H1 (cell line): ENCODE data around the gene MROH8. TPM values are rescaled to one million over a fixed set of nuclear protein-coding genes. Genes with fewer than 3 reads are reported as not detected.

Experiments
- CTCF ChIA-PET: fragments of 300-600 bp; sonication (Branson Sonifier 250); formaldehyde crosslinking; loops from one replicate; lab custom pipeline; 2021; ENCODE audit not compliant: partially characterized antibody; lab: Charles Lee
- POLR2A ChIA-PET: fragments of 300-600 bp; sonication (Branson Sonifier 250); formaldehyde crosslinking; loops from one replicate; lab custom pipeline; 2021; ENCODE audit warnings: inconsistent platforms; ENCODE audit not compliant: partially characterized antibody; lab: Charles Lee
- DNase-seq, 2 experiments: peaks; one replicate each; pipeline versions ENCODE4 v3.0.0 to v3.0.0-alpha.2; 2010 to 2022; ENCODE audit warnings: low spot score in 2 of 2, low read depth in 1 of 2, mixed read lengths in 1 of 2
- FAIRE-seq: peaks from 2 replicates; lab custom pipeline; 2011; peaks lifted over from hg19 to GRCh38; lab: Jason Lieb, UNC
- H2AFZ ChIP-seq: 2 replicates; pipeline ENCODE4 v1.8.1; 2012; ENCODE audit warnings: low read length, inconsistent platforms
- H2AK5ac ChIP-seq: 2 replicates; pipeline ENCODE4 v1.6.1; 2013; ENCODE audit warnings: low read depth, low read length
- H2BK120ac ChIP-seq: replicated peaks from 2 replicates; pipeline ENCODE3; 2013; ENCODE audit warnings: low read depth, low read length, inconsistent platforms
- H2BK12ac ChIP-seq: 2 replicates; pipeline ENCODE4 v1.6.1; 2013; ENCODE audit warnings: low read depth, low read length
- H2BK15ac ChIP-seq: 2 replicates; pipeline ENCODE4 v1.6.1; 2013; ENCODE audit warnings: low read length
- H2BK20ac ChIP-seq: 2 replicates; pipeline ENCODE4 v1.6.1; 2013; ENCODE audit warnings: low read length
- H2BK5ac ChIP-seq: 2 replicates; pipeline ENCODE4 v1.6.1; 2013; ENCODE audit warnings: low read depth, low read length
- H3K14ac ChIP-seq: 2 replicates; pipeline ENCODE4 v1.6.1; 2013; ENCODE audit warnings: inconsistent platforms; ENCODE audit not compliant: insufficient read length
- H3K18ac ChIP-seq: 2 replicates; pipeline ENCODE4 v1.6.1; 2013; ENCODE audit warnings: low read length; ENCODE audit errors: extremely low read depth
- H3K23ac ChIP-seq: 2 replicates; pipeline ENCODE4 v1.6.1; 2013; ENCODE audit warnings: inconsistent platforms; ENCODE audit not compliant: insufficient read length
- H3K23me2 ChIP-seq: 2 replicates; pipeline ENCODE4 v1.6.1; 2013; ENCODE audit warnings: low read depth, low read length
- H3K27ac ChIP-seq: 2 replicates; pipeline ENCODE4 v1.6.1; 2011; ENCODE audit warnings: low read depth, low read length, inconsistent platforms
- H3K27me3 ChIP-seq, 4 experiments: replicated peaks in 1 of 4; 1 replicate in 1 of 4; 2 replicates in 3 of 4; pipeline versions ENCODE4 v1.6.1 to v1.8.1; 2011 to 2013; ENCODE audit warnings: low read length in 3 of 4, mild to moderate bottlenecking in 3 of 4, inconsistent platforms in 2 of 4, mixed read lengths in 2 of 4, moderate library complexity in 1 of 4; ENCODE audit not compliant: control insufficient read depth in 3 of 4, insufficient read depth in 3 of 4; ENCODE audit errors: extremely low read depth in 1 of 4
- H3K36me3 ChIP-seq, 4 experiments: 2 replicates each; pipeline versions ENCODE4 v1.6.1 to v1.8.1; 2011 to 2013; ENCODE audit warnings: mild to moderate bottlenecking in 4 of 4, low read length in 3 of 4, moderate library complexity in 2 of 4, control low read depth in 1 of 4, inconsistent platforms in 1 of 4; ENCODE audit not compliant: insufficient read depth in 4 of 4, control insufficient read depth in 2 of 4
- H3K4ac ChIP-seq: replicated peaks from 2 replicates; pipeline ENCODE3; 2013; ENCODE audit warnings: low read length, low read depth, mixed read lengths, inconsistent platforms; ENCODE audit not compliant: insufficient read length
- H3K4me1 ChIP-seq, 4 experiments: replicated peaks in 1 of 4; 1 replicate in 1 of 4; 2 replicates in 3 of 4; pipeline versions ENCODE4 v1.6.1 to v1.8.1; 2011 to 2013; ENCODE audit warnings: low read length in 3 of 4, inconsistent platforms in 2 of 4, mixed read lengths in 1 of 4; ENCODE audit not compliant: insufficient read depth in 4 of 4, control insufficient read depth in 3 of 4
- H3K4me2 ChIP-seq, 2 experiments: 2 replicates each; pipeline versions ENCODE4 v1.6.1 to v1.8.1; 2011 to 2013; ENCODE audit warnings: low read depth in 2 of 2, low read length in 2 of 2, control low read depth in 1 of 2, inconsistent platforms in 1 of 2, mild to moderate bottlenecking in 1 of 2; ENCODE audit not compliant: insufficient read depth in 1 of 2
- H3K4me3 ChIP-seq, 4 experiments: fragments of 200-600, 300-600 bp in 1 of 4; sonication (generic), shearing (Covaris generic), sonication (Bioruptor Twin) in 1 of 4; 2 replicates each; pipeline versions ENCODE4 v1.5.1 to v1.8.1; 2011 to 2016; ENCODE audit warnings: low read length in 4 of 4, low read depth in 3 of 4, control low read depth in 2 of 4, inconsistent platforms in 2 of 4, mild to moderate bottlenecking in 2 of 4, mixed read lengths in 1 of 4, moderate library complexity in 1 of 4; ENCODE audit not compliant: insufficient read depth in 2 of 4; ENCODE audit errors: extremely low read depth in 1 of 4
- H3K56ac ChIP-seq: replicated peaks from 2 replicates; pipeline ENCODE3; 2013; ENCODE audit warnings: low read depth, mild to moderate bottlenecking, mixed read lengths, low read length, inconsistent platforms; ENCODE audit not compliant: insufficient read length
- H3K79me1 ChIP-seq: 2 replicates; pipeline ENCODE4 v1.6.1; 2013; ENCODE audit warnings: low read depth, low read length, control low read depth
- H3K79me2 ChIP-seq, 2 experiments: 2 replicates each; pipeline versions ENCODE4 v1.6.1 to v1.8.1; 2012 to 2013; ENCODE audit warnings: low read length in 2 of 2, mild to moderate bottlenecking in 2 of 2, inconsistent platforms in 1 of 2; ENCODE audit not compliant: insufficient read depth in 2 of 2, control insufficient read depth in 1 of 2
- H3K9ac ChIP-seq, 4 experiments: replicated peaks in 1 of 4; 1 replicate in 1 of 4; 2 replicates in 3 of 4; pipeline versions ENCODE4 v1.6.1 to v1.8.1; 2011 to 2013; ENCODE audit warnings: low read depth in 3 of 4, low read length in 3 of 4, control low read depth in 2 of 4, mild to moderate bottlenecking in 2 of 4, moderate library complexity in 2 of 4, inconsistent platforms in 1 of 4; ENCODE audit errors: extremely low read depth in 1 of 4
- H3K9me3 ChIP-seq, 2 experiments: 2 replicates each; pipeline versions ENCODE4 v1.6.1 to v1.8.1; 2012 to 2013; ENCODE audit warnings: mild to moderate bottlenecking in 2 of 2, moderate library complexity in 2 of 2, control low read depth in 1 of 2, inconsistent platforms in 1 of 2, low read depth in 1 of 2, low read length in 1 of 2, mixed read lengths in 1 of 2; ENCODE audit not compliant: insufficient read depth in 2 of 2
- H4K20me1 ChIP-seq, 2 experiments: replicated peaks in 1 of 2; 2 replicates each; pipeline versions ENCODE3 to v1.8.1; 2011 to 2013; ENCODE audit warnings: inconsistent platforms in 2 of 2, low read length in 2 of 2, mild to moderate bottlenecking in 1 of 2; ENCODE audit not compliant: insufficient read depth in 2 of 2, control insufficient read depth in 1 of 2
- H4K5ac ChIP-seq: 2 replicates; pipeline ENCODE4 v1.6.1; 2013; ENCODE audit warnings: low read length, low read depth, mixed read lengths, inconsistent platforms; ENCODE audit not compliant: insufficient read length
- H4K8ac ChIP-seq: 2 replicates; pipeline ENCODE4 v1.8.0; 2013; ENCODE audit warnings: mild to moderate bottlenecking, moderate library complexity, low read length, inconsistent platforms; ENCODE audit not compliant: insufficient read depth; ENCODE audit errors: extremely low read depth
- H4K91ac ChIP-seq: replicated peaks from 2 replicates; pipeline ENCODE3; 2013; ENCODE audit warnings: low read length, mixed read lengths, inconsistent platforms; ENCODE audit not compliant: insufficient read length
- CEBPB ChIP-seq: IDR thresholded peaks from 2 replicates; pipeline ENCODE4 v1.6.1; 2012; ENCODE audit warnings: low read depth, low read length
- MAX ChIP-seq: IDR thresholded peaks from 2 replicates; pipeline ENCODE4 v1.6.1; 2012; ENCODE audit warnings: inconsistent platforms
- WGBS, 2 experiments: shearing (Covaris generic) in 1 of 2; methylation state at CpG; one replicate each; pipeline versions ENCODE4 v1.1.6 to v1.1.7; 2013 to 2015; ENCODE audit warnings: low lambda C conversion rate in 2 of 2, mixed read lengths in 2 of 2, inconsistent platforms in 1 of 2, low coverage in 1 of 2, missing lambda C conversion rate in 1 of 2; ENCODE audit not compliant: insufficient replicate concordance in 2 of 2, insufficient coverage in 1 of 2, insufficient read length in 1 of 2; ENCODE audit errors: extremely low coverage in 1 of 2, missing lambda C conversion rate in 1 of 2; 5-methylcytosine and 5-hydroxymethylcytosine counted together
- polyA plus RNA-seq, 7 experiments: library from polyadenylated mRNA; depleted of rRNA in 3 of 7; stranded (reverse) in 5 of 7; unstranded in 2 of 7; fragments of >200 nt in 5 of 7; fragments of 200-250 nt in 2 of 7; gene quantifications; 1 replicate in 5 of 7; 2 replicates in 1 of 7; 4 replicates in 1 of 7; pipeline versions ENCODE4 v1.2.1 to v1.2.3, GENCODE V29; 2011 to 2013; ENCODE audit warnings: missing spikeins in 2 of 7, mixed read lengths in 2 of 7
- total RNA-seq: library from RNA; stranded (reverse); fragmentation: NEBNext Ultra II Directional; extraction: Animal tissue kit (Norgen Biotek cat#: 25700); gene quantifications from 2 replicates; pipeline ENCODE4 v1.2.1, GENCODE V29; 2021

Gene MROH8
- total and polyA plus RNA-seq, 2 of the 8 experiments (the other 6 are each of a cell fraction or from before 2014, with no cell fraction given), result 0.50 to 0.86 TPM

GRCh38 chr20:37220731-37221130, 41.4 kb upstream of the MROH8 start:
- Histone ChIP-seq H3K79me2 (peaks cover 0 to 16% of the 10 kb centered on the region in 2 experiments; a peak in 3 of 4 replicates), H2BK15ac (no peak overlapping the region), H3K4me1 (peaks cover 0 to 6% (median 0%) of the 10 kb centered on the region in 4 experiments; a peak in 3 of 7 replicates), H3K4me3 (no peak overlapping the region), H2AK5ac (no peak overlapping the region), H2BK12ac (no peak overlapping the region), H3K23me2 (no peaks in the 10 kb centered on the region), H2BK120ac (no peak overlapping the region), H3K14ac (no peak overlapping the region), H3K18ac (no peak overlapping the region), H3K79me1 (peaks cover 5% of the 10 kb centered on the region), H4K91ac (no peak overlapping the region), H3K27ac (no peak overlapping the region), H4K5ac (no peak overlapping the region), H2BK20ac (no peak overlapping the region), H2BK5ac (no peak overlapping the region), H2AFZ (no peak overlapping the region), H4K8ac (no peak overlapping the region), H4K20me1 (peaks cover 2 to 3% of the 10 kb centered on the region in 2 experiments), H3K36me3 (peaks cover 12 to 64% (median 31%) of the 10 kb centered on the region in 4 experiments), H3K27me3 (no peaks in the 10 kb centered on the region; a peak in 1 of 7 replicates), H3K4ac (no peak overlapping the region), H3K9ac (no peak overlapping the region), H3K23ac (no peak overlapping the region), H3K4me2 (no peak overlapping the region), H3K56ac (no peak overlapping the region), H3K9me3 (no peaks in the 10 kb centered on the region)
- WGBS, 2 experiments, result 81% methylated on average over 3 of the region's 3 CpGs; no CpG with 5 or more reads in 1 of the 2 experiments
- DNase-seq, result no peak
- TF ChIP-seq CEBPB (no peak), MAX (no peak)
- CTCF ChIA-PET, result interaction anchor here (0.6 to 1.8 kb wide), 7 partner anchors 18 to 555 kb away, joined by 3 to 7 read pairs (median 5); no protein-coding TSS in a partner anchor
- POLR2A ChIA-PET, result interaction anchor here (1.6 to 2.7 kb wide), 4 partner anchors 9 to 42 kb away, joined by 4 to 17 read pairs (median 8); partner anchors contain the start of genes MROH8 and RPN2
- no peak for FAIRE-seq
